Right cardiac atrium (tissue), 5 donors: ENCODE measurements around the gene FXYD1. TPM values are rescaled to one million over a fixed set of nuclear protein-coding genes. Genes with fewer than 3 reads are reported as not detected.
A peak's percentile ranks its signal among the peaks of the same experiment; 100 is the strongest.

Source experiments
- ATAC-seq, 2 donors: fragments of 200-7000 bp; cut with Tn5 transposase; one replicate each; pipeline versions ENCODE4 v1.8.0 to v1.9.1; 2020; ENCODE audit warnings: moderate library complexity in 2 of 2, mild to moderate bottlenecking in 1 of 2
- DNase-seq, 3 donors: peaks; one replicate each; pipeline ENCODE4 v3.0.0-alpha.2; 2020
- H3K27ac ChIP-seq: one replicate; pipeline ENCODE4 v1.5.1; 2013; ENCODE audit warnings: mild to moderate bottlenecking, low read length, control low read depth, moderate library complexity
- H3K27me3 ChIP-seq: one replicate; pipeline ENCODE4 v1.6.1; 2013; ENCODE audit not compliant: control insufficient read depth, insufficient read depth
- H3K4me1 ChIP-seq: one replicate; pipeline ENCODE4 v1.6.1; 2013; ENCODE audit warnings: low read length; ENCODE audit not compliant: control insufficient read depth, insufficient read depth
- H3K4me3 ChIP-seq: one replicate; pipeline ENCODE4 v1.5.1; 2013; ENCODE audit warnings: low read length, control low read depth
- H3K9me3 ChIP-seq: one replicate; pipeline ENCODE4 v1.6.1; 2013; ENCODE audit warnings: low read length; ENCODE audit not compliant: control insufficient read depth
- WGBS: extraction: QIAGEN DNeasy Blood & Tissue Kit; methylation state at CpG from one replicate; pipeline ENCODE4 v1.1.7; 2013; 5-methylcytosine and 5-hydroxymethylcytosine counted together
- intact Hi-C, 4 donors: fragments of 100-400 bp; cut with DNase I; formaldehyde crosslinking; loops; one replicate each; pipeline versions ENCODE4 v1.11.0 to v1.14.0; 2022 to 2023
- polyA plus RNA-seq: library from polyadenylated mRNA; stranded (reverse); fragments of 200-250 nt; gene quantifications from one replicate; pipeline ENCODE4 v1.2.3, GENCODE V29; 2013
- total RNA-seq, 4 donors: library from RNA; stranded (reverse); fragmentation: NEBNext Ultra II Directional; extraction: Animal tissue kit (Norgen Biotek cat#: 25700); gene quantifications; one replicate each; pipeline ENCODE4 v1.2.1, GENCODE V29; 2021
- donor health status: healthy with polysubstance abuse.
- donor health status: DM: no; HTN: yes; CAD: no.
- donor health status: DM: no; HTN: no; CAD: no.
- donor health status: DM: no; HTN: yes; CAD: no; lungs with severe emphysema.
- donor health status: DM: yes; HTN: yes; CAD: no.

The FXYD1 gene
- total and polyA plus RNA-seq, 5 donors: 289 to 544 (median 485) TPM

DNA sequence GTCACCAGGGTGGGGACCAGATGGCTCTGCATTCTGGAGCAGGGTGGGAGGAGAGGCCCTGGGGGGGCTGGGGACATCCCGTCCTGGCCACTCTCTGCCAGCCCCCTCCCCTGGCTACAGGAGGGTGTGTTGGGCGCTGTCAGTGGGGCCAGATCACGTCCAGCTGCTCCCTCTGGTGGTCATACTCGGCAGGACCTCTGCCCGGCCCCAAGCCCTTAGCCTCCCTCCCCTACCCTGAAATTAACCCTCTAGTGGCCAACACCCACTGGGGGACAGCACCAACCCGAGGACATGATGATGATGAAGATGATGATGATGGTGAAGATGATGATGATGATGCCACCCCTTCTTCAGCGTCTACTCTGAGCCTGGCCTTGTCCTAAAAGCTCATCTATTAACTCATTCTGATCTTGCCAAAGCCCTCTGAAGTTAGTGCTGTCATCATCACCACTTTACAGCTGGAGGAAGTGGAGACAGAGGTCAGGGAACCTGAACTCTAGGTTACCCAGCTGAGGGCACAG, 3.2 kb upstream of the FXYD1 start:
- intact Hi-C loops: loop anchor here in 2 of 4 donors (1.0 to 10.0 kb wide), 2 partner anchors 21 to 71 kb away; no protein-coding TSS in a partner anchor
- peak; percentile 71 to 73 for ATAC-seq
- WGBS: 0% methylated on average over 7 of the region's 7 CpGs

GRCh38 chr19:35136231-35136630, 2.4 kb upstream of the FXYD1 start:
- Histone ChIP-seq H3K4me1 (no peaks in the 10 kb centered on the region), H3K27me3 (no peaks in the 10 kb centered on the region), H3K9me3 (no peaks in the 10 kb centered on the region), H3K27ac (no peak overlapping the region), H3K4me3 (no peak overlapping the region)
- intact Hi-C loops: loop anchor here in 2 of 4 donors (10.0 kb wide), 1 partner anchor 71 kb away; no protein-coding TSS in a partner anchor
- WGBS: 68% methylated on average over 11 of the region's 11 CpGs
- ATAC-seq (no peak), DNase-seq (peak in 2 of 3 donors; percentile 48 to 51)

More for the DNA sequence above, 3.2 kb upstream of the FXYD1 start:
- Histone ChIP-seq H3K27me3 (no peaks in the 10 kb centered on the region), H3K27ac (peak overlapping the region; percentile 59), H3K4me1 (no peaks in the 10 kb centered on the region), H3K9me3 (no peaks in the 10 kb centered on the region), H3K4me3 (peak overlapping the region; percentile 49)
- DNase-seq: peak; percentile 84 to 95 (median 95)

DNA sequence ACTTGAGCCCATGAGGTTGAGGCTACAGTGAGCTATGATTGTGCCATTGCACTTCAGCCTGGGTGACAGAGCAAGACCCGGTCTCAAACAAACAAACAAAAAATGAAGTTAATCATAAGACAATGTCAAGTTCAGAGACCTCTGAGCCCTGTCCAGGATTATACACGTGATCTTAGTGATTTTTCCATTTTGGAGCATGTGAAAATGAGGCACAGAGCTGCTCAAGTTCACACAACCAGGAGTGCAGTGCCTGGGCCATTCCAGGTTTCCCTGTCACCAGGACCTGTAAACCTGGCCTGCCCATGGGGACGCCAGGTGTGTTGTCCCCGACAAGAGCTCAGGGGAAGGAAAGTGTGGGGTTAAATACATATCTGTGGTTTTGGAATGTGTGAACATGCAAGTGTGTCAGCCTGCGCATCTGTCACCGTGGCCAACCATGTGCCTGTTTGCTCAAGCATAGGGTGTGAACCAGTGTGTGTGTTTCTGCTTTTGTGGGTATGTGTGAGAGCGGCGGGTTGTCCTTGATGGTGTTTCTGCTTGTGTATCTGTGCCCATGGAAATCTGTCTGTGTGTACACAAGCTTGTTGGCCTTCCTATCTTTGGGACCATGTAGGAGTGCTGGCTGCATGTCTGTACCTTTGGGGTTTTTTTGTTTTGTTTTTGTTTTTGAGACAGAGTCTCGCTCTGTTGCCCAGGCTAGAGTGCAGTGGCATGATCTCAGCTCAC, 1.5 kb upstream of the FXYD1 start:
- no peak overlapping the region for H3K27ac ChIP-seq
- H3K9me3 ChIP-seq: no peaks in the 10 kb centered on the region
- H3K4me3 ChIP-seq: no peak overlapping the region
- no peaks in the 10 kb centered on the region for H3K27me3 ChIP-seq
- intact Hi-C loops: loop anchor here in 2 of 4 donors (10.0 kb wide), 1 partner anchor 72 kb away; no protein-coding TSS in a partner anchor
- no peaks in the 10 kb centered on the region for H3K4me1 ChIP-seq
- no peak for ATAC-seq
- WGBS: 44% methylated on average over 9 of the region's 9 CpGs
- peak in 2 of 3 donors; percentile 50 to 57 for DNase-seq

DNA sequence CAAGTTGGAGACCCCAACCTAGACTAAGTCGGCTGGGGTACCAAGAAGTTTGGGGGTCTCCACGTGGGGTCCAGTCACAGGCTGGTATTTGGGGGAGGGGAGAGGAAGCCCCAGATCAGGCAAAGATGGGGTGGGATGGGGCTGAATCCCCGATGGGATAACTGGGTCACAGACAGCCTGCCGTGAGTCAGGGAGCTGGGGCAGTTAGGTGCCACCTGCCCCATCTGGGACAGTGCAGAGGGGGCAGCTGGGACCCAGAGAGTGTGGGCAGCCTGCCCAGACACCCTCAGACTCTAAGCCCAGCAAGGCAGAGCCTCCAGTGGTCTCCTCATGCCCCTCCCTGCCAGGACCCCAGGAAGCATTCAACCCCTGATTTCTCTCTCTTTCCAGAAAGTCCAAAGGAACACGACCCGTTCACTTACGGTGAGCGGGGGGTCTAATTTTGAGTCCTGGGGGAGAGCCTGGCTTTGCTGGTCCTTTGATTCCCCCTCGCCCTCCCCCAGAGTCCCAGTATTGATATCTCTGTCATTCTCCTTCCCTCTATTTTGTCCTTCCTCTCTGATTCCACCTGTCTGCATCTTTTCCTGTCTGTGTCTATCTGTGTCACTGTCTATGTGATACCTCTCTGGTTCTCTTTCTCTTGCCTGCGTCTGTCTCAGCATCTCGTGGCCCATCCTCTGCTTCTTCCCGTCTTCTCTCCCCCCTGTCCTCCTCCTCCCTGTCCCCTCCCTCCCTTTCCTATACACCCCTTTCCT, 1.8 kb downstream of the FXYD1 start:
- H3K4me1 ChIP-seq: no peaks in the 10 kb centered on the region
- peak overlapping the region; percentile 55 for H3K27ac ChIP-seq
- no peaks in the 10 kb centered on the region for H3K9me3 ChIP-seq
- intact Hi-C loops: no loop called here
- ATAC-seq: no peak
- DNase-seq: peak; percentile 48 to 72 (median 71)
- peak overlapping the region; percentile 37 for H3K4me3 ChIP-seq
- H3K27me3 ChIP-seq: no peaks in the 10 kb centered on the region
- 45% methylated on average over 12 of the region's 12 CpGs for WGBS

GRCh38 chr19:35140962-35141836, 2.6 kb downstream of the FXYD1 start:
- intact Hi-C loops: no loop called here
- ATAC-seq (peak; percentile 72 to 85), DNase-seq (peak; percentile 95 to 98 (median 98))
- H3K4me3 ChIP-seq: peak overlapping the region; percentile 37
- peak overlapping the region; percentile 55 for H3K27ac ChIP-seq
- 9% methylated on average over 48 of the region's 48 CpGs for WGBS
- no peaks in the 10 kb centered on the region for H3K4me1 ChIP-seq
- no peaks in the 10 kb centered on the region for H3K9me3 ChIP-seq
- no peaks in the 10 kb centered on the region for H3K27me3 ChIP-seq

DNA sequence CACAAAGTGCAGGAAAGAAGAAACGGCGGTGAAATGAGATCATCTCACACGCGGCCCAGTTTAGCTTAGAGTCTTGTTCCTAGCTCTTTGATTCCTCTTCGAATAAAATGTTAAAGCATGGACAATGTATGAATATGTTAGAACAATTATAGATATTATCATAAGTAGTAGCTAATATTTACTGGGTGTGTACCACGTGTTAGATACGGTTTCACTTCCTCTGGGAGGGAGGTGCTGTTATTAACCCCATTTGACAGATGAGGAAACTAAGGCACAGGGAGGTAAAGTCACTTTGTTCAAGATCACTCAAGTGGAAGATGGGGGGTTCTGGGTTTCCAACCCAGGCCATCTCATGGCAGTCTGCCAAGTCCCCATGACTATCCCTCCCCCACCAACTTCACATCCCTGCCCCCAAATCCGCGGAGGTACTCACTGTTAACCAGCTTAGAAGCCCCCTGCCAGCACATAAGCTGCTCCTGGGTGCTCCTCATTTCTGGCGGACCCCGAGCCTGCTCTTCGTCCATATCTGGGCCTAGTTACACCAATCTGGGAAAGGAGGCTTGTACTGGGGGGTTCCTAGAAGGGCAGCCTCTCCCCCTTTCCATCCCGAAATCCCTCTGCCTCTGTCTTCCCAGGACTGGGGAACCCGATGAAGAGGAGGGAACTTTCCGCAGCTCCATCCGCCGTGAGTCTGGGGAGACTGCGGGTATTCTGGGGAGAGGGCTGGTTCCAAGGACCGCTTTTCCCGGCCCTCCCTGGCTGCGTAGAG, 3.4 kb downstream of the FXYD1 start:
- DNase-seq (peak in 2 of 3 donors; percentile 60 to 63), ATAC-seq (no peak)
- no peak overlapping the region for H3K4me3 ChIP-seq
- H3K27me3 ChIP-seq: no peaks in the 10 kb centered on the region
- WGBS: 38% methylated on average over 21 of the region's 21 CpGs
- intact Hi-C loops: no loop called here
- no peaks in the 10 kb centered on the region for H3K4me1 ChIP-seq
- H3K9me3 ChIP-seq: no peaks in the 10 kb centered on the region
- H3K27ac ChIP-seq: no peak overlapping the region

- Histone ChIP-seq H3K4me1 (no peaks in the 10 kb centered on the region), H3K9me3 (no peaks in the 10 kb centered on the region), H3K4me3 (no peak overlapping the region), H3K27me3 (no peaks in the 10 kb centered on the region), H3K27ac (no peak overlapping the region)
- intact Hi-C loops: no loop called here
- WGBS: 23% methylated on average over 44 of the region's 46 CpGs
- ATAC-seq: no peak
- peak; percentile 57 to 88 (median 81) for DNase-seq
Observed at GRCh38 chr19:35142606-35143230, 4.1 kb downstream of the FXYD1 start.

GRCh38 chr19:35143231-35143715, 4.6 kb downstream of the FXYD1 start, which contains the start of gene FXYD7:
FXYD7 (plus strand) TSS chr19:35143255; CDS start chr19:35143334, 79 bp downstream.
- H3K27me3 ChIP-seq: no peaks in the 10 kb centered on the region
- H3K9me3 ChIP-seq: no peaks in the 10 kb centered on the region
- H3K27ac ChIP-seq: no peak within 1 kb of the TSS
- ATAC-seq (no peak), DNase-seq (peak; percentile 47 to 73 (median 61))
- intact Hi-C loops: no loop called here
- no peaks in the 10 kb centered on the region for H3K4me1 ChIP-seq
- WGBS: 27% methylated on average over 31 of the region's 31 CpGs
- H3K4me3 ChIP-seq: no peak within 1 kb of the TSS

DNA sequence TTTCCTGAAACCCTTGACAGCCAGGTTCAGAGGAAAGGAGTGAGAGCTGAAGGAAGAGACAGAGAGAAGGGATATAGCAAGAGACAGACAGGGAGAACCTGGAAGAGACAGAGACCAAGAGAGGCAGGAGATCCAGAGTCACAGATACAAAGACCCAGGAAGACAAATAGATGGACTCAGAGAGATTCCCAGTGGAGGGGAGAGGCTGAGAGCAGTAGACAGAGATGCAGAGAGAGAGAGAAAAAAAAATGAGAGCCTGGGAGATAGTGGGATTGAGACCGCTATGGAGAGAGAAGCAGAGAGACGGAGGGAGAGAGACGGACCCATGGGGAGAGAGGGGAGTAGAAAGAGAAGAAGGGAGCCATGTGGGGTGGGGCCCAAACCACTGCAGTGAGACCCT, 5.2 kb downstream of the FXYD1 start:
- H3K4me3 ChIP-seq: no peak overlapping the region
- WGBS: 39% methylated on average over 3 of the region's 3 CpGs
- no peaks in the 10 kb centered on the region for H3K9me3 ChIP-seq
- no peak for ATAC-seq
- no peaks in the 10 kb centered on the region for H3K4me1 ChIP-seq
- DNase-seq: no peak
- intact Hi-C loops: no loop called here
- H3K27me3 ChIP-seq: no peaks in the 10 kb centered on the region
- no peak overlapping the region for H3K27ac ChIP-seq
